Ishikawa (cell line): ENCODE data around the gene GRID1.

Experiments
- CEBPB ChIP-seq: IDR thresholded peaks from 2 replicates; pipeline ENCODE4 v1.6.1; 2012
- CREB1 ChIP-seq: IDR thresholded peaks from 2 replicates; pipeline ENCODE4 v1.6.1; 2012; ENCODE audit warnings: low read depth
- EGR1 ChIP-seq: IDR thresholded peaks from 2 replicates; pipeline ENCODE4 v1.6.1; 2012
- EP300 ChIP-seq: IDR thresholded peaks from 2 replicates; pipeline ENCODE4 v1.6.1; 2012; ENCODE audit warnings: borderline replicate concordance
- FOXM1 ChIP-seq: IDR thresholded peaks from 2 replicates; pipeline ENCODE4 v1.6.1; 2012; ENCODE audit warnings: low read depth, borderline replicate concordance
- MAX ChIP-seq: IDR thresholded peaks from 2 replicates; pipeline ENCODE4 v1.6.1; 2012
- NFIC ChIP-seq: IDR thresholded peaks from 2 replicates; pipeline ENCODE4 v1.6.1; 2012
- RAD21 ChIP-seq: IDR thresholded peaks from 2 replicates; pipeline ENCODE4 v1.6.1; 2012; ENCODE audit warnings: low read depth
- REST ChIP-seq: IDR thresholded peaks from 2 replicates; pipeline ENCODE4 v1.6.1; 2012; ENCODE audit warnings: low read depth, mild to moderate bottlenecking
- TAF1 ChIP-seq: IDR thresholded peaks from 2 replicates; pipeline ENCODE4 v1.6.1; 2012; ENCODE audit warnings: low read depth, mild to moderate bottlenecking
- TCF12 ChIP-seq: IDR thresholded peaks from 2 replicates; pipeline ENCODE4 v1.6.1; 2012; ENCODE audit warnings: low read depth
- TEAD4 ChIP-seq: IDR thresholded peaks from 2 replicates; pipeline ENCODE4 v1.6.1; 2012
- USF1 ChIP-seq: IDR thresholded peaks from 2 replicates; pipeline ENCODE4 v1.6.1; 2012
- YY1 ChIP-seq: IDR thresholded peaks from 2 replicates; pipeline ENCODE4 v1.6.1; 2012; ENCODE audit warnings: low read depth
- ZBTB7A ChIP-seq: IDR thresholded peaks from 2 replicates; pipeline ENCODE4 v1.6.1; 2012; ENCODE audit warnings: low read depth

The GRID1 gene

GRCh38 chr10:86037096-86037495, 329.5 kb downstream of the GRID1 start:
- TF ChIP-seq CREB1: no peak
- TF ChIP-seq EGR1: no peak
- TF ChIP-seq TEAD4: no peak
- no peak for TF ChIP-seq RAD21
- no peak for TF ChIP-seq TCF12
- no peak for TF ChIP-seq MAX
- no peak for TF ChIP-seq EP300
- no peak for TF ChIP-seq YY1
- no peak for TF ChIP-seq CEBPB
- no peak for TF ChIP-seq REST
- TF ChIP-seq FOXM1: no peak
- TF ChIP-seq TAF1: no peak

GRCh38 chr10:86036544-86036831, 330.1 kb downstream of the GRID1 start:
- TF ChIP-seq TCF12: no peak
- no peak for TF ChIP-seq ZBTB7A
- TF ChIP-seq USF1: no peak
- TF ChIP-seq TEAD4: no peak
- TF ChIP-seq EGR1: no peak
- no peak for TF ChIP-seq CEBPB
- no peak for TF ChIP-seq MAX
- no peak for TF ChIP-seq EP300
- TF ChIP-seq REST: no peak
- no peak for TF ChIP-seq CREB1
- no peak for TF ChIP-seq RAD21
- no peak for TF ChIP-seq NFIC
- TF ChIP-seq TAF1: no peak
- no peak for TF ChIP-seq YY1
- no peak for TF ChIP-seq FOXM1

- TF ChIP-seq FOXM1: no peak
- no peak for TF ChIP-seq TAF1
- no peak for TF ChIP-seq REST
These were observed 330.6 kb downstream of the GRID1 start for GRCh38 chr10:86035791-86036543.

GRCh38 chr10:86034710-86035109, 331.9 kb downstream of the GRID1 start:
- TF ChIP-seq RAD21 (no peak), TEAD4 (no peak), ZBTB7A (no peak), YY1 (no peak), CREB1 (no peak), MAX (no peak), CEBPB (no peak), TCF12 (no peak), NFIC (no peak), USF1 (no peak), FOXM1 (no peak), EP300 (no peak), REST (no peak)
